ENCODE measurements around the gene ZNF292. TPM values are rescaled to one million over a fixed set of nuclear protein-coding genes. Genes with fewer than 3 reads are reported as not detected.

Gene ZNF292
- total RNA-seq, result 5.8 and 6.9 TPM in 2 replicates

GRCh38 chr6:87154993-87155841, at the start of gene ZNF292:
ZNF292 (plus strand) TSS chr6:87155565; CDS start chr6:87155592, 27 bp downstream.

Other genes starting within 250 kb of the ZNF292 start
- not detected in 2 replicates for gene HTR1E, start 218.0 kb upstream of the ZNF292 start, total RNA-seq
- gene CGA, start 60.5 kb upstream of the ZNF292 start, total RNA-seq, result not detected in 2 replicates
- 3.1 and 4.5 TPM in 2 replicates for gene SMIM8, start 167.0 kb downstream of the ZNF292 start, total RNA-seq
- not detected in 2 replicates for gene GJB7, start 173.7 kb downstream of the ZNF292 start, total RNA-seq
- 0.74 and 1.00 TPM in 2 replicates for gene C6orf163, start 189.2 kb downstream of the ZNF292 start, total RNA-seq

All from mammary microvascular endothelial cell (primary cell).